ENCODE data around the gene COLQ.

Gene COLQ

DNA sequence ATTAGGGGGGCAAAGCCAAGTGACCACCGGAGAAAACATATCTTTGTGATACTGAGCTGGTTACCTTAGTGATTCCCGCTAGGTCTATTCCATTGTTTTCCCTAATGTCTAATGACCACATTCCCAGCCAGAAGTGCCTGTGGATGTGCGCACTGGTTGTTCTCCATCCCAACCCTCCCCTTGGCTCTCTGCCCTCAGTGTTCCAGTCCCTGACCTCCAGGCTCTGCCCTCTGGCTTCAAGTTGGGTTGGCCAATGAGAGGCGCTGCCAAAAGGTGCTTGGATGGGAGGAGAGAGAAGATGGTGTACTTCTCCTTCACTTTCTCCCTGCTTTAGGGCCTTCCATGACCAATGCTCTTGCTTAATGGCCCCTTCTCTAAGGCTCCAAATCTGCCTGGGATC, 2.4 kb downstream of the COLQ start:
- DNase-seq = no peak

DNA sequence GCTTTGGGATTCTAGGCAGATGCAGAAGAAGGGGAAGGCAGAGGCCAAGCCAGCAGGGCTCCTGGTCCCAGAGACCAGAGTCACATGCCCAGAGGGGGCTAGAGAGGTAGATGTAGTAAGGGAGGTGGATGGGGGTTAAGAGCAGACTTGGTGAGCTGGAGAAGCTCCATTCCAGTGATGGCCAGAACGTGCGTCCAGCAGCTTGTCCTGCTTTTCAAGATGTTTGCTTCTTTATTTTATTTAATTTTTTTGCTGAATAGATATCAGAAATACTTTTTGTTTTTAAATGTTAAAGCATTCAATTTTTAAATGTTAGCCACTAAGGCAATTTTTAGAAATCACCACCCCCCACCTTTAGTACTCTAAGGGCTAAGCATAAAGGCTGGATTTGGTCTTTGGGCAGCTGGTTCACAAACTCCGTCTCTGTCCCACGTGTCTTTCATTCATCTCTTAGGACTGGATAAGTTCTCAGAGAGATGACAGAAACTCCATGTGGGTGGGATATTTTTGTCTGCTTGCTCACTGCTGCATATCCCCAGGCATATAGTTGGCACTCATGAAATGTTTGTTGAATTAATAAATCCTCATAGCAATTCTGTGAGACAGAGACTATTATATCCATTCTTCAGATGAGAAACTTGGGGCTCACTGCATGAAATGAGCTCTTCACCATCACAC, 6.7 kb downstream of the COLQ start:
- no peak for DNase-seq

DNA sequence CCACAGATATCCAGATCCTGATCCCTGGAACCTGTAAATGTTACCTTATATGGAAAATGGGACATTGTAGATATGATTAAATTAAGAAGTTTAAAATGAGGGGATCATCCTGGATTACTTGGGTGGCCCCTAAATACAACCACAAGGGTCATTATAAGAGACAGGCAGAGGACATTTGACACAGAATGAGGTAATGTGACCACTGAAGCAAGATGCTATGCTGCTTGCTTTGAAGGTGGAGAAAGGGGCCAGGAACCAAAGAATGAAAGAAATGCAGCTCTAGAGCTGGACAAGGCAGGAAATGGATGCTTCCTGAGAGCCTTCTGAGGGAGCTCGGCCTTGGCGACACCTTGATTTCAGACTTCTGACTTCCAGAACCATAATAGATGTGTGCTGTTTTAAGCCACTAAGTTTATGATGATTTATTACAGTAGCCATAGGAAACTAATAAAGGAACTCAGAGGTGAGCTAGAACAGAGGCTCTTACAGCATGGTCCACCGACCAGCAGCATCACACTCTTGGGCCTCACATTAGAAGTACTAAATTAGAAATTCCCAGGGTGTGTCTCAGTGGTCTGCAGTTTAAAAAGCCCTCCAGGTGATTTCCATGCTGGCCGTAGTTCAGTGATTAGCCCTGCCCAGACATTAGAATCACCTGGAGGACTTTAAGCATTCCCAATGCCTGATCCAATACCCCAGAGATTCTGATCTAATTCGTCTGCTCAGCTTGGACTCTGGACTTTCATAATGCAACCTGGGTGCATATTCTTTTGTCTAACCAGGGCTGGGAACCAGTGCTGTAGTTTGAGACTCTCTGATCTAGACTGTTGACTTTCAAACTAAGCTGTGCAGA, 7.5 kb downstream of the COLQ start:
- DNase-seq = no peak

DNA sequence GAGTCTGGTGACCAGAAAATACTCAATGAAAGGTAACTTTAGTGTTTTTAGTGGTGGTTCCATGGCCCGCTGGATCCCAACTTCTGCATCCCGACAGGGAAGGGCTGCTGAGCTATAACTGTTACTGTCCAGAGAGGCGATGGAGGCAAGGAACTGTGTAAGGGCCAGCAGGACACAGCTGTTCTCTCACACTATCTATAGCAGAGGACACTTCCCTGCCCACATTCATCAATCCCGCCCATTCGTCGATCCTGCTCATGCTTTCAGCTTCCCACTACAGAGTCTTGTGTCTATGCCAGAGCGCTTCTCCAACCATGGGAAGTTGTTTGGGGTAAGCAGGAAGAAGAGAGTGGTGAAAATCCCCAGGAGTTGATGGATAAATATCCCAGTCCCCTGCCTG, 8.4 kb downstream of the COLQ start:
- DNase-seq = no peak

DNA sequence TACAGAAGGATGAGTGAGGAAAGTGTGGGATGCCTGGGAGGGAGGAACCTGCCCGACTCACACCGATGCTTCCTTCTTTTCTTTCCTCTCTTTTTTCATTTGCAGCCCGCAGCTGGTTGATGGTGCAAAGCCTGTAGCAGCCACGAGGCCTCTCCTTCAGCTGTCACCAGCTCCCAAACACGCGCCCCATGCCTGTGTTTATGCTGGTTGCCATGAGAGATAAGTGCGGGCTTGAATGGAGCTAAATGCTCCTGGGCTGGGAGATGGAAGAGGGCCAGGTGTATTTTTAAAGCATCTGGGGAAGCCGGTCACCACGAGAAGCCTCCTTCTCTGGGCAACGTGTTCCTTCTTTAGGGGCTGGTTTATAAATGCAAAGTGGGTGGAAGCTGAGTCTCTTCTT, 9.3 kb downstream of the COLQ start:
- DNase-seq = no peak

DNA sequence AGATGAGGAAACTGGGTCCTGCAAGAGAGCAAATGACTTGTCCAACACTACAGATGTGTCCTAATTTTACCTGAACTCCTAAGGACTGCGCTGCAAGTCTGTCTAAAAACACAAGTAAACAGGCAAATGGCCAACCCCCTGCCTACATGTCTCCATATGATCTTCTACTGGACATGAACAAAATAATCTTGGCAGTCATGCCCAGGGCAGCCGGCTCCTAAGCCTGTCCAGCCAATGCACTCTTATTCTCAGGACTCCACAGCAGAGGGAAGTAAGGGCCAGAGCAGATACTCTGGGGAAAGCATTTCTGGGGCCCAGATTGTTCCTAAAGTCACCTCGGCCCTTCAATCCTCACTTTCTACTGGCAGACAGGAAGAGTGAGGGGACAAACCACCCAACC, 10.3 kb downstream of the COLQ start:
- no peak for DNase-seq

DNA sequence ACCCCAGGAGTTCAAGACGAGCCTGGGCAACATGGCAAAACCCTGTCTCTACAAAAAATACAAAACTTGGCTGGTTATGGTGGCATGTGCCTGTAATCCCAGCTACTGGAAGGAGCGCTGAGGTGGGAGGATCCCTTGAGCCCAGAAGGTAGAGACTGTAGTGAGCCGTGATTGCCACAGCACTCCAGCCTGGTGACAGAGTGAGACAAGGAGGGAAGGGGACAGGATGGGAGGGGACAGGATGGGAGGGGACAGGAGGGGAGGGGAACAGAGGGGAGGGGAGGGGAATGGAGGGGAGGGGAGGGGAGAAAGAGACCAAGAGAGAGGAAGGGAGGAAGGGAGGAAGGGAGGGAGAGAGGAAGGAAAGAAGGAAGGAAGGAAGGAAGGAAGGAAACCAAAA, 11.0 kb downstream of the COLQ start:
- no peak for DNase-seq

DNA sequence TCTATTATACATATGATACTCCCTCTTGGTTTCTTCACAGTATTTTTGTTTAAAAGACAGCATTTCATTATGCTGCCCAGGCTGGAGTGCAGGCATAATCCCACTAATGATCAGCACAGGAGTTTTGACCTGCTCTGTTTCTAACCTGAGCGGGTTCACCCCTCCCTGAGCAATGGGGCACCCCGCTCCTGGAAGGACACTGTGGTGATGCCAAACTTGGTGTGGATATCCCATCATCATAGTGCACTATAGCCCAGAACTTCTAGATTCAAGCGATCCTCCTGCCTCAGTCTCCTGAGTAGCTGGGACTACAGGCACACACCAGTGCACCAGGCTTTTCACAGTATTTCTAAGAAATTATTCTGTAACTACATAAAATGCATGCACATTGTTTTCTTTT, 14.9 kb downstream of the COLQ start:
- no peak for DNase-seq

DNA sequence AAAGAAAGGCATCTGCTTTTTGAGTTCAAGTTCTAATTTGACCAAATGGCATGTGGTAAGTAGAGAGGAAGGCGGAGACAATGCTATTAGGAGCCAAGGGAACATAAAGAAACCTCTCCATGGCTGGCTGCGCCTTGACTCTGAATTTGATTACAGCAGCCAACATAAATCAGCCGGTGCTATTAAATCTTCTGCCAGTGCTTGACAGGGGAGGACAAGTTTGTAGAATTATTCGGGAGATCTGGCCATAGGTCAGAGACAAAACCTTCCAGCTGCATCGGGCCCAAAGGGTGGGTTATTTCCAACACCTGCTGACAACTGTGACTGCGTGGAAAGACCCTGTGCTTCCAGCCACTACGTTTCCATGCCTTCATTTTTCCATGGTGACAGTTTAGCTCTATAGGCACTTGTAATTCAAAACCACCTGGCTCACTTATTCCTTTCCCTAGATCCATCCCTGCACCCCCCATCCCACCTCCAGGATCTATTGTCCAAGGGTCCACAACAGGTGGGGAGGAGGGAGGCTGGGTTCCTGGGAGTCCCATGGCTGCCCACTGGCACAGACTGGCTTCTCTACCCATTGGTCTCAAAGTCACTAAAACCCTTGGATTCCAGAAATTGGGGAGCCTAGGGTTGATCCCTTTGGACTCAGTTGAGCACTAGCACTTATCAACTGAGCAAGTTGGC, 15.9 kb downstream of the COLQ start:
- no peak for DNase-seq

DNA sequence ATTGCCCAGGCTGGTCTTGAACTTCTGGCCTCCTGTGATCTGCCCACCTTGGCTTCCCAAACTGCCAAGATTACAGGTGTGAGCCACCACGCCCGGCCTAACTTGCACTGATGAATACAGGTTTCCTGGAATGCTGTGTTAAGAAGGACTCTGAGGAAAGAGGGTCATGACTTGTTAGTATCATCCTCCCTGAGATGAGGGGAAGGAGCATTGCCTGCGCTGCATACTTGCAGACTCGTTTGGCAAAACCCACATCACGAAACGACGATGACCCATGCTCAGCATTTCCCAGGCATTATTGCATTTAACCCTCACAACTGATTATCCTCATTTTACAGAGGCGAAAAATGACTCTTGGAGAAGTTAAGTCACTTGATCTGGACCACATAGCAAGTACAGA, 18.9 kb downstream of the COLQ start:
- no peak for DNase-seq

DNA sequence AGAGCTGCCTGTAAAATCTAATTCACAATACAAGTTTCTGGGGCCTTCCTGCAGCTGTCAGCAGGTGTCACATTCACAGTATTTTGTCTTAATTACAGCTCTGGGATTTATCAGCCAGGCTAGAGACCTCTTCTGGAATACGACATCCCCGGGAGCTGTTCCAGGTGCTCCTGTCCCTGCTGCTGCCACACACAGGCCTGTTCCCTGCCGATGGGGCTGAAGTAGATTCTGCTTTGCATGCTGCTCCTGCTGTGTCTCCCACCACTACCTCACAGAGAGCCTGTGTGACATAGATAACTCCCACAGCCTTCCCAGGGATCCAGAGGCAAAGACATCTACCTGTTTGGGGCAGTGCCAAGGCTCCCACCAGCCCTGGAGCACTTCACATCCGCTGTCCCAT, 20.4 kb downstream of the COLQ start:
- DNase-seq = no peak

DNA sequence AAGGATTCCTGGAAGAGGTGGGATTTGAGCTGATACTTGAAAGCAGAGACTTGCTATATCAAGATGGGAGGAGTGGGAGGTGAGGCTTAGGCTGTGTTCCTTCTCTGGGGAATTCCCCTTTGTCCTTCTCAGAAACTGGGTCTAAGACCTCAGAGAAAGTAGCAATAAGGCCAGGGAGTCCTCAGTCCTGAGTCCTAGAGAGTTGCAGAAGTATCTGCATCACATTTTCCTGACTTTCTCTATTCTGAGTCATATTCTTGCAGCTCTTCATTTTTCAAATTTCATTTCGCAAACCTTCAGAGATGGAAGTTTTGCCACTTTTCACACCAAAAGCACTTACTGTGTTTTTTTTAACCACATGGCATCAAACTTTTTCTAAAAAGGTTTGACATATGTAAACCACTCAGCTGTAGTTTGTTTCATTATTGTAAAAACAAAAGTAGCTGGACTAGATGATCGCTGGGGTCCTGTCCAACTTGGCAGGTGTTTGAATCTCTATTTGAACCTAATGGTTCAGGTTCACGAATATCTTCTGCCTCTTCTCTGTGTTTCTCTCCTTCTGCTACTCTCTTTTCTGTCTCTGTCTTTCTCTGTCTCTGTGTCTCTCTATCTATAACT, 21.3 kb downstream of the COLQ start:
- peak in 1 of 5 donors; percentile 15 for DNase-seq

DNA sequence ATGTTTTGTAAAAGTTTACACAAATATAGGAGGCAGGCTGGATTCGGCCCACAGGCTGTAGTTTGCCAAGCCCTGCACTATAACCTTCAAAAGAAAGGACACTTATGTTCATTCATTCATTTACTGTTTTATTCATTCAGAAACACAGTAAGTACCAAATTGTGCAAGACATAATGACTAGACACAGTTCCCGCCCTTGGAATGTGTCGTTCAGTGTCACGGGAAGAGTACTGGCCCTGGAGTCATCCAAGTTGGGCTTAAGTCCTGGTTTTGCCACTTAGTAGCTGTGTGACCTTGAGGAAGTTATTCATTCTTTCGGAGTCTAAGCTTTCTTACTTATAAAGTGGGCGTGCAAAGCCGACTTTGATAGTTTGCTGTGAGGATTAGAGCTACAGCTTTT, 22.0 kb downstream of the COLQ start:
- DNase-seq = no peak

DNA sequence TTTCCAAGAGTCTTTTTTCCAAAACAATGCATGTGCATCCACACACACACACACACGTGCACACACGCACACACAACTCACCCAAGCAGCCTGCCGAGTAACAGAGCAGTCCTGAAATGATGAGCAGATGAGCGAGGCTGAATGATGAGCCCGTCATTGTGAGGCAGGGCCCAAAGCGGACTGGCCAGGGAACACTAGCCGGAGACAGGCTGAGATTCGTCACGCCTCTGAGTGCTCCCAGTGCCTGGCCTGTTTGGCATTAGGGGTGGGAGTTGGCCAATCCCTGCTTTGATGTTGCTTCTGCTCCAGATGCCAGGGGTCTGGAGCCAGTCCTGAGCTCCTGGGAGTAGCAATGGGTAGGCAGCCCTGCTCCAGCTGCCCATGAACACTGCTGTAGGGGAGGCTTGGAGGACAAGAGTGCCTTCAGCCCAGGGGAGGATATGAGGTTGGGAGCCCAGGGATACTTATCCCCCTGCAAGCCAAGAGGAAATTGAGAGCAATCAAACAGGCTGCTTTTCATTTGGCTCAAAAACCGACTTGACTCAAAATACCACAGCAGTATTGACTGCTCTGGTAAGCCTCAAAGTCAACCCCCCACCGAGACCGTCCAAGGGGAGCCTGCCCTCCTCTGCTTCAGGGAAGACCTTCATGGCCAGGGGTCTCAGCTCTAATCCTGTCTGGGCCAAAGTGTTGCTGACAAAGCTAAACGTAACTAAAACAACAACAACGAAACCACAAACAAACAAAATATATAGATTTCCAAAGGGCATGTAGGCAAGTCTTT, 22.9 kb downstream of the COLQ start:
- DNase-seq = no peak

DNA sequence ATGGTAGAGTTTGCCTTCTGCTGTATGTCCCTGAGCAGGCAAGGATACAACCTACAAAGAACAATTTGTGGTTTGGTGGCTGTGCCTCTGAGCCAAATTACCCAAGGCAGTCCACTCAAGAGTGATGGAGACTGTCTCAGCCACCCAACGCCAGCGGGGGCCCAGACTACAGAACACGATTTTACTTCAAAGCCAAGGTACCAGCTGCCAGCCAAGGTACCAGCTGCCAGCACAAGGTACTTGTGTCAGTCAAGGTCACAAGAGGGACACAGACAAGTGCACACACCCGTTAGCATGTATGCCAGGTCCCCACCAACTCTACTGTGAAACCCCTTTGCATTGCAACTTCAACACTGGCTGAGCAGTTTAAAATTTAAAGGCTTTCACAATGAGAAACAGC, 23.5 kb downstream of the COLQ start:
- DNase-seq = no peak

DNA sequence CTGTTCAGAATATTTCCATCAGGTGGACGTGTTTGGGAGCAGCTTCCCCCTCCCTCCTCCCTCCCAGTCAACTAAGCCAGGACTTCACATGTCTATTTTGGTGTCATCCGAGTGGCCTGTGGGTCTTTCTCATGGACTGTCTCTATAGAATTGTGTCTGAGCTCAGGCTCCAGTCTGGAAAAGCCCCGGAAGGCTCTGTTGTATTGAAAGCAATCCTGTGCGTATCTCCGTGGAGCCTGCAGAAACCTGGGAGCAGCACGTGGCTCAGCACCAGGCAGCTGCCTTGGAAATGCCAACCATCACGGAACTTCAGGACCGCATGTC, 25.2 kb downstream of the COLQ start:
- DNase-seq = no peak

DNA sequence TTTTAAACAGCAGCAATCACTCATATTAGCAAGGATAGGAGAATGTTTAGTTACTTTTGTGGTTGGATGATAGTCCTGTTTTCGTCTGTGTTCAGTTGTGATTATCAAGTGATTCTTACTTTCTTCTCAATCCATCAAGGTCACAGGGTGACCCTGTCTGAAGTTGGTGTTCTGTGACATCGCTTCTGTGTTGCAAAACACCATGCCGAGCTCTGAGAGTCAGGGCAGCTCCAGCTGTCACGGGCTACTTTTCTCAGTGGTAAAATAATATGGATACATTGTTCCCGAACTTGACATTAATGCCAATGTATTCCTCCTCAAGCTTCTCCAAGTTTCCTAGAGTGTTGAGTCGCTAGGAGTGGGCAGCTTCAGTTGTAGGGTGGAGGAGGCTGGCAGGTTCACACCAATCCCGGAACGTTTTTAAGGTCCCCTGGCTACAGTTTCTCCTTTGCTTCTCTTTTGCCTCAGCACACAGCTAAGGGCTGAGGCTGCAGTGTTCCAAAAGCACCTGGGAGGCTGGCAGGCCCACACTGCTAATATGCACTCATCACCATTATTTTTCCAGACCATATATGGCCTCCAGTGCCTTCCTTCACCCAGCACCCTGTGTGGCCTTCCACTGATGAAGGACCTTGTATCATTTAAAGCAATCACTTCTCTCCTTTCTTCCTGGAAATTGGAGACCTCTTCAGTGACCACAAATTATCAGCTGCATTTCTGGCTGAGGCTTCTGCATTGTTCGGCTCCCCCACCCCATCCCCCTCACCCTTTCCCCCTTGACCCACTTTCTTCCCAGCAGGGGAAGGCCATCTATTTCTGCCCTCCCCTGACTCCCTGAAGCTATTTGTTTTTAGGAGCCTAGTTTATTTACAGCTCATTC, 25.8 kb downstream of the COLQ start:
- DNase-seq = no peak

DNA sequence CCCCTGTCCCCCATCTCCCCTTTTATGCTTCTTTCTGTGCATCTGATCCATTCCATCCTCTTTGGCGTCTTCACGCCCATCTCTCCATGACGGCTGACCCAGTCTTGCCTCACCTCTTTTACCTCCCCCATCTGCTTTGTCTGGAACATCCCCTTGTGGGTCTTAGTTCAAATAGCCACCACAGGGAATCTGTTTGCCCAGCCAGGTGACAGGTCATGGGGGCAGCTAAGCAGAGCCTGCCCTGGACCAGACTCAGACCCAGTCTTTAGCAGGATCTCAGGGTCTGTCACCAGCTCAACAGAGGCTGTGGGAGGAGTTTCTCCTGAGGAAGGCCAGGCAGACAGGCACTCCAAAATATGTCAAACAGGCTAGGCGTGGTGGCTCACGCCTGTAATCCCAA, 28.1 kb downstream of the COLQ start:
- DNase-seq = no peak

DNA sequence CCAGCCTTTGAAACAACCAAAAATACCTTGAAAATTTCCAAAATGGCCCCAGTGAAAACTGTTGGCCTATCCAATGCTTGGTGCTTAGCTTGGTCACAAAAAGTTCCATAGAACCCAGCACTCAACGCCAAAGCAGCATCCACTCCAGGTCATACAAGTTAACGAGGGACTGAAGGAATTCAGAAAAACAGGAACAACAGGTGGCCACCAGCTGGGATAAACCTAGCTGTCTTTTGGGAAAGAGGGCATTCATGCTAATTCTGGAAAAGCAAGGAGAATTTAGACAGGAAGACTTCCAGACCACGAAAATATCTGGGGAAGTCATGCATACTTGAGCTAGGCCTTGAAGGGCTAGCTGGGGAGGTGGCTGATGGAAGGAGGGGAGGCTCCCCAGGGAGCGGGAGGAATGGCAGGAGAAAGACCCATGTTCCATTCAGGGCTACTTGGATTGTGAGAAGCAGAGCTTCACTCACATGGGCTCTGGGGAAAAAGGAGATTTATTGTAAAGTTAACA, 28.6 kb downstream of the COLQ start:
- no peak for DNase-seq

DNA sequence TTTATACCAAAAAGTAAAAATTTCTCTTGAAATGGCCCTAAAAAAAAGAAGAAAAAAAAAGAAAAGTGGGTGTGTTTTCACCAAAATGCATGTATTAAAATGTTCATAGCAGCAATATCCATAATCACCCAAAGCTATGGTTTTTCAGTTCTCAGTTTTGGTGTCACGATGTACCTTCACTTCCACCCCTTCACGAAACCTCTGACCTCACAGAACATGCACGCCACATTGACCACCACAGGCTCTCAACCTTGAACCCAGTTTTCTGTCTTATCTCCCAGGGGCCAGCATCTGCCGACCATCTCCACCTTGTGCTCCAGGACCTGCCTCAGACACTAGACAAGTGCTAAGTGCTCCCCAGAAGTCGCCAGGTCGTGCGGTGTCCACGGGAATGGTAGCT, 30.4 kb downstream of the COLQ start:
- no peak for DNase-seq

DNA sequence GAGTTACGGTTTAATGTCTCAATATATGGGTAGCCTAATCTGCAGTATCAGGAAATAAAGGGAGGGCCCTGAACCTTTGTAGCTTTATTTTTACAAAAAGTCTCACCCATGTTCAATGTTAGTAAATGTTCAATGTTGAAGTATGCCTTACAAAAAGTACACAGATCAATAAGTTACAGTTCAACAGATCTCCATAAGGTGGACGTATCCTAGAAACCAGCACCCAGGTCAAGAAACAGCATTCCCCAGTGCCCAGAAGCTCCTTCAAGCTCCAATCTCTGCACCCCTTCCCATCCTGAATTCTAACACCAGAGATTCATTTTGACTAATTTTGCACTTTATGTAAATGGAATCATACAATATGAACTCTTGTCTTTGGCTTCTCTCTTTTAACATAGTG, 31.3 kb downstream of the COLQ start:
- DNase-seq = no peak

DNA sequence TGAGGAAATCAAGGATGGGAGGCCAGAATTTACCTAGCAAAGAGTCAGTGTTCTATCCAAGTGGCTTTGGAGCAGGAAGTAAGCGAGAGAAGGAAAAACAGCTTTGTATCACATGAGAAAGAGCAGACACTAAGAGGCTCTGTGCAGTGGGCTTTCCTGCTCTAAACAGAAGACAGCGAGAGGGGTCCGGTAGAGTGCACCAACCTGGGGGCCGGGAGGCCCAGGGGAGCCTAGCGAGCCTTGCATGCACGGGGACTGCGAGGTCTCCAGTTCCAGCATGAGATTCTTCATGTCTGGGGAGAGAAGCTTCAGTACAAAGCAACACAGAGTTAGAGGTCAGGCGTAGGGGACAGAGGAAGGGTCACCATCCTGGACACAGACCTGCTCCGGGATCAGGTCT, 33.5 kb downstream of the COLQ start:
- DNase-seq = no peak
